Activated CD8-positive, alpha-beta memory T cell treated with anti-CD3 and anti-CD28 coated beads, Interleukin-2, amount 50 U/mL, for 4 hours (primary cell): ENCODE results near the gene ZNF407.

ENCODE experiments used
- DNase-seq: peaks from one replicate; pipeline ENCODE4 v3.0.0-alpha.2; 2020

ZNF407 gene

DNA sequence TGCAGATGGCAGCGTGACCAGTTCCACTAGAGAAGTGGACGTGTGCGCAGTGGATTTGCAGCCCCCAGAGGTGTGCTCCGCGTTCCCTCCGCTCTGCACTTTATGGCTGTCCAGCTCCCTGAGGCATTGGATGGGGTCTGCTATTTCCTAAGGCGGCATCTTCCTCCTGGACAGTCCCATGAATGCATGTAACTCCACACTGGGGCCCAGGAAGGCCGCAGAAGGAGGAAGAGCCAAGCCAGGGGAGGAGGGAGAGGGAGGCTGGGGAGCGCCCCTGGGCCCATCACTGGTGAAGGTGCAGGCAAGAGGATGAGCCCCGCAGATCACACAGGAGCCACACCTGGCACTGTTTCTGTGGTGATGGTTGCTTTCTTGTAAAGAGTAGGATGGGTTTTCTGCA, 512.1 kb downstream of the ZNF407 start:
- DNase-seq: no peak

DNA sequence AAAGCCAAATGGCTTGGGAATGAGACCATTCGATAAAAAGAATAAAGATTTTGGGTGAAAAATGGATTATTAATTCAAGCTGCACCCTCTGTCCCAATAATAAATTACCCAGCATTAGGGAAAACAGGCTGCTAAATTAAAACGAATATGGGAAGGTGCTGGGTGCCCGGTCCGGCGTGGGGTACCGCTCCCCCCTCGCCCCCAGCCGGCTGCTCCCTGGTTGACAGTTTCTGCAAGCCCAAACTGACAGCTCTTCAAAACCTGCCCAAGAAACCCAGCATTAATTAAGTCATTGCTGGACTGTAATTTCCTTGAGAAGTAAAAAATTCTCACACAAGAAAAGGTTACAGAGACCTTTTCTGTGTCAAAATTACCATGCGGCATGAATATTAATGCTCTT, 512.6 kb downstream of the ZNF407 start:
- no peak for DNase-seq

DNA sequence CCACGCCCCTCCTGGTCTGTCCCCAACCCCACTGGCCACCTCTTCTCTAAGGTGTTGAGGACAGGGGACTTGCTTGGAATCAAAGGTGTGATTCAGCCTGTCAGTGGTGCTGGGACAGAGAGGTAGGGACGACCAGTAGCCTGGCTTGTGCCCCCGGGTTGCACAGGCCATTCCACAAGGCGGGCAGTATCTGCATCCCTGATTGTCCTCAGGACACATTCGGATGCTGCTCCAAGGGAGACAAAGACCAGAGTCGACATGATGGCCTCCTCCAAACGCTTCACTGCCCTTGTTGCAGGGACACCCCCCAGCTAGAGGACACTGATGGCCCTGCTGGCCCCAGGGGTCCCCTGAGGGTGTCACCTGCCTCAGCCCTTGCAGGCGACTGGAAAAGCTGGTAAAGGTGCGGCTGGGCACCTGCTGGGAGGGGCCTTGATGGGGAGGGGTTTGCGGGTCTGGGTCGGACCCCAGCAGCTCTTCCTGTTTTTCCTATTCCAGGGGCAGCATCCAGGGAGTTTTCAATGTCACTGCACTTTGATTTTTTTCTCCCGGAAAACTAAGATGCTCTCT, 513.3 kb downstream of the ZNF407 start:
- DNase-seq: no peak

DNA sequence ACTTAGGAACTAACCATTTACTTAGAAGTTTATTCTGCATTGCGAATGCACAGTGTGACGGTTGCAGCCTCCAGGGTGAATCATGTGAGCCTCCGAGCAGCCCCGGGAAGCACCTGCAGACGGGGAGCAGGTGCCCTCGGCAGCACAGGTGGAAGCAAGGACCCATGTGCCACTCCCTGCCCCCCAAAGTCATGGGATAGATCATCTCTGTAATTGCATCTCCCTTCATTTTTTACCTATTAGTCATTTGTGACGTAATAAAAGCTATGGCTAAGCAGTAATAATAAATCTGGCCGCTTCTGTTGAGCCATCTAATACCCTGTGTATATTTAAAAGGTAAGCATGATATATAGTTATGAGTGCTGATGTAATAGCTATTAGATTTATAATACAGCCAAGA, 514.1 kb downstream of the ZNF407 start:
- no peak for DNase-seq

DNA sequence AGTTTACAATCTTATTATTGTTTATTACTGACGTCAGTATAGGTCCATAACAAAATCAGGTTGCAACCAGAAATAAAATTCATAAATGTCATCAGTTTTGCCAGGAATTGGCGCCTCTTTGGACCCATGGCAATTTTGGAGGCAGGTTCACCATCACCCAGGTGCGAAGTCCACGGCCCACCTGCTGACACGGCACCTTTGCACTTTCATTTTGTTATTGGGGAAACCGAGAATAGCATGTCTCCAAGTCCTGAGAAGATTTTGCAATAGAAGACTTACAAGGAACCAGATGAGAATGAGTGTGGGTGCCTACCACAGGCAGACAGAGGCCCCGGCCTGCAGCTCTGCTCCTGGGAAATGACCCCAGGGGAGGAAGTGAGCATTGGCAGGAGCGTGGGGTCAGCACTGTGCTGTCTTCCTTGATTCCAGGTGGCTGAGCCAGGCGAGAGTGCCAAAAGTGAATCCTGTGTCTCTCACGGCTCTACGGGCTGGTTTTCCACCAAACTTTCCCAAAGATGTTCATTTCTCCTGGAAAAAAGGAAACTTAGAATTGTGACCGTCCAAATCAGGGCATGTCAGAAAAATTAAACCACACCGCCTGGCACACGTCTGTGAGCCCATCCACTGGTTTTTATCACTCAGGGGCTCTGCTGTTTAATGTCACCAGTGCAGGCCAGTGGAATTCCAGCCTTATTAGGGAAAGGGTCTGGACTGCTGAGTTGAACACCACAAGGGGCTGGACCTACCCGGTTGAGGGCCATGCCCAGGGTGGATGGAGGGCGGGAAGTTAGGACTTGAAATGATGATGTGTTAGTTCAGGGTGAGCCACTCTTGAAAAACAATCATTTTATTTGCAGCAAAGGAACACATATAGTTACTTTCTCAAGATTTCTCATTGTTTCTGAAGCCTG, 514.8 kb downstream of the ZNF407 start:
- no peak for DNase-seq

DNA sequence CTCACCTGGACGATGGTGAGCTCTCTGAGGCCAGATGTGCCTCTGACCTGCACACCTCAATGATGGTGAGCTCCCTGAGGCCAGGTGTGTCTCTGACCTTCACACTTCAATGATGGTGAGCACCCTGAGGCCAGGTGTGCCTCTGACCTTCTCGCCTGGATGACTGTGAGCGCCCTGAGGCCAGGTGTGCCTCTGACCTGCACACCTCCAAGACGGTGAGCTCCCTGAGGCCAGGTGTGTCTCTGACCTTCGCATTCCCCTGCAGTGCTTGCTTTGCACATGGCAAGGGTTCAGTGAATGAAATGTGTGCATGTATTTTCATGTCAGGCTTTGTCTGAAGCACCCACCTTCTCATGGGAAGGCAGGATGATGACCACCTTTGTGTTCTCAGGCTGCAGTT, 515.8 kb downstream of the ZNF407 start:
- no peak for DNase-seq

DNA sequence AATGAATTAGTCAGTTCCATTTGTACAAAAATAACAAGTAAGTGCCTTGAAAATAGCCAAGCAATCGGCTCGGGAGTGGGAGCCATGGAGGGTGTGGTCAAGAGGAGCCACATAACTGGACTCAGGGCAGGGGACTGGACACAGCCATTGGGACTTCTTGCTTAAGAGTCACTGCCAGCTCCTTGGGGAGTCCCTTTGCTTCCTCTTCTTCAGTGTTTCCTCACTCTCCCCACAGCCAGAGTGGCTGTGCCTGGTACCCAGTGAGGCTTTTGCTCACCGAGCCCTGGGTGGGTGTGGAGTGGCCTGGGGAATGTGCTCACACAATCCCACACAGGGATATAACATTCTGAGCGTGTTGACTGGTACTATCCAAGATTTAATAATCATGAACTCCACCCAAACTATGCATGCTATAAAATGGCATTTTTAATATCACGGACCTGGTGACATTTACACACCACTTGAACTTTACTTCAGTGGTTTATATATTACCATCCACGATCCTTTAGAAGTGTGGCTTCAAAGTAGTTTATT, 516.6 kb downstream of the ZNF407 start:
- DNase-seq: no peak
